ENCODE data around the gene PKIG.

PKIG gene

DNA sequence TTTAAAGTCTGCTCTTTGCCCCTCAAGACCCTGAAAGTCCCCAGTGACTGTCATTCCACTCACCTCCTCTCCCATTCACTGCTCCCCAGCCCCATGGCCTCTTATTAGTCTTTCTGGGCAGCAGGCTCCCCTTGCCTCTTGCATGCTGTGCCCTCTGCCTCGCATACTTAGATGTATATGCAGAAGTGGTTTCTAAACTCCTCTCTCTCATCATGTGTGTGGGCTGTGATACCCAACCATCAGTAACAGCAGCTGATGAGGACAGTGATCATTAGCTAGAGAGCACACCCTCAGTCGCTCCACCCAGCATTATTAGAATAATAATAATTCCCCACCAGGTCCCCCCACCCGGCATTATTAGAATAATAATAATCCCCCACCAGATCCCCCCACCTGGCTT lies 14.5 kb downstream of the PKIG start:
- no peak for DNase-seq (ENCODE audit: low read depth)

DNA sequence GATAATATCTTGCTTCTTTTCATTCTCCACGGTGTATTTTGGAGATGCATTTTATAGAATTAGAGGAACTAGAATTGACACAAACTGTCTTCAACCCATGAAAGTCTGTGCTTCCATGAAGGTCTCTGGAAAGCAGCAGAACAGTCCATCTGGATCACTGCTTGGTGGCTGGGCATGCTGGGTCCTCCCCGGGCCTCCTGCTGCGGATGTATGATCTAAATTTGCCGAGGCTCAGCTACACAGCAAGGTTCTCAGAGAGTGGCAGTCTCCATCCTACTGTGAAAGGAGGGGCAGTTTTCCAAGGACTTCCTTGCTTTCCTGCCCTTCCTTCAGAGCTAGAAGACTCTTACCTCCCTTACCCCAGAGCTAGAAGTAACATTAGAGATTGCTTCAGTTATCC lies 15.1 kb downstream of the PKIG start:
- no peak for DNase-seq (ENCODE audit: low read depth)

DNA sequence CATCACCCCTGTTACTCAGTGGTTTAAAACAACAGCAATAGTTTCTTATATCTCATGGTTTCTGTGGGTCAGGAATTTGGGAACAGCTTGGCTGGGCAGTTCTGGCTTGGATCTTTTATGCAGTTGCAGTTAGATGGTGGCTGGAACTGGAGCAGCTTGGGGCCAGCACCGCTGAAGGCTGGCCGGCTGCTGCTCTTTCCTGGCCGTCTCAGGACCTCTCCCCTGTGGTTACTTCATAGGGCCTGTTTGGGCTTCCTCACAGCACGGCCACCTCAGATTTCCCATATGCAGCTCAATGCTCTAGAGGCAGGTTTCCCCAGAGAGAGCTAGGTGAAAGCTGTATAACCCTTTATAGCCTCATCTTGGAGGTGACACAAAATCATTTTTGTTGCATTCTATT lies 15.6 kb downstream of the PKIG start:
- DNase-seq (ENCODE audit: low read depth) = no peak

DNA sequence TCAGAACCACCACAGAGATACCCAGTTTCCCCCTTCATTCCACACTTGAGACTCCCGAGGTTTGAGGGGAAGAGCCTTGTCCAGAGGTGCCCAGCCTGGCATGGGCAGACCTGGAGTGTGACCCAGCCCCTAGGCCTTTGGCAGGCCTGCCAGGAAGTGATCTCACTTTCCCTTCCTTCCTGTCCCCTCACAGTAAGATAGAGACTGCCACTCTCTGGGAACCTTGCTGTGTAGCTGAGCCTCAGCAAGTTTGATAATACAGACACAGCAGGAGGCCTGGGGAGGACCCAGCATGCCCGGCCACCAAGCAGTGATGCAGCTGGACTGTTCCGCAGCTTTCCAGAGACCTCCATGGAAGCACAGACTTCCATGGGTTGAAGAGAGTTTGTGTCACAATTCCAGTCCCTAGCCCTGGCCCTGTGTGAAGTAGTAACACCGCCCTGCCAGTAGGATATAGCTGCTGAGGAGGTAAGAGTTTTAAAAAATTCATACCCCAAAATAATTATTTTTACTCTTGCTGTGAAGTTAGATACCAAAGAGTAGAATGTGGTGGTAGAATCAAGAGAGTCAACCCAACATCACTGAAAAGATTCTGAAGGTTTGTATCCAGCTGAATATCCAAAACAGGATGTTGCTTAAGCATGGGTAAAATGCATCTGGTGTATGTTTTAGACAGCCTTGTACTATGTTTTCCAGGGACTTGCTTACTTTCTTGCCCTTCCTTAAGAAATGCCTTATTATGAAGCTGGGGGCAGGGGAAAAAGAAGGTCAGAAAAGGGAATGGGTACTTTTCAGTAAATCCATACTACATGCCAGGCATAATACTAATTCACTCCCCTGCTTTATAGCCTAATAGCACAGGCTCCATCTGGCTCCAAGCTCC lies 16.3 kb downstream of the PKIG start:
- DNase-seq (ENCODE audit: low read depth) = peak; percentile 50

DNA sequence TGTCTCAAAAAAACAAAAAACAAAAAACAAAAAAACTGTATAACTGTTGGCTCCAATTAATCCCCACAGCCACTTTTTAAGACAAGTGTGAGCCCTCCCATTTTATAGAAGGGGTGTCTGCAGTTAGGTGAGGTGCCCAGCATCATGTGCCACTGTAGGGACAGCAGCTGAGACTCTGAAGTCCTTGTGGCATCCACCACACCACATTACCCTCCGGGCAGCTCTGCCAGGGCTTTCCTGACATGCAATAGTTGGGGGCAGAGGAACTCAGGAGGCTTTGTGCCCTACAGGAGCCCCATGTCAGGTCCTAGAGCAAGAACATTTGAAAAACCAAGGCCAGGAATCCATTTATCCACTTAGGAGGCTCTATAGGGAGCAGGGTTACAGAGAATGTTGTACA lies 17.3 kb downstream of the PKIG start:
- no peak for DNase-seq (ENCODE audit: low read depth)

DNA sequence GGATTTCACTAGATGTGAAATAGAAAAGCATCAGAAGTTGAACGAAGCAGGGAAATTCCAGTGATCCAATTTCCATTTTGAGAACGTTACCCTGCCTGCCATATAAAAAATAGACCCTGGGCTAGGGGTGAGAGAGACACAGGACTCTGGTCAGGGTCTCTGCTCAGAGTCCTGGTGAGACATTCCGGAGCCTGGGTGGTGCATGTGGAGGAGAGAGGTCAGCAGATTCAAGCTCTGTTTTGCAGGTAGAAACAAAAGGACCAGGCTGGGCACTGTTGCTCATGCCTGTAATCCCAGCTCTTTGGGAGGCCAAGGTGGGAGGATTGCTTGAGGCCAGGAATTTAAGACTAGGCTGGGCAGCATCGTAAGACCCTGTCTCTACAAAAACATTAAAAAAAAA lies 17.9 kb downstream of the PKIG start:
- no peak for DNase-seq (ENCODE audit: low read depth)

DNA sequence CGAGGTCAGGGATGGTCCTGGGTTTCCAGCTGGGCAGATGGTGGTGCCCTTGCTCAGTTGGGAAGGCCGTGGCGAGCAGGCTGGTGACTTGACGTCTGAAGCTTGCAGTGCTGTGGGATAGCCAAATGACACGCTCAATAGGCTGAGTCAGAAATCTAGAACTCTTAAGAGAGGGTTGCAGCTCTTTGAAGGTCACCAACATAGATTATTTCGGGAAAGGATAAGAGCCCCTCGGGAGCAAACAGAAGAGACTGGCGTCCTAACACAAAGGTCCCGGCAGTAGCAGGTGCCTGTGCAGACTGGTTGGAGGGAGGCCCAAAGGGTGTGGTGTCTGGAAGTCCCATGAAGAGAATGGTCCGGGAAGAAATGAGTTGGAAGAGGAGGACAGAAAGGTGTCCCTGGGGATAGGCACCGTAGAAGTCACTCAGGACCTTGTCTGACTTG lies 18.4 kb downstream of the PKIG start:
- no peak for DNase-seq (ENCODE audit: low read depth)

DNA sequence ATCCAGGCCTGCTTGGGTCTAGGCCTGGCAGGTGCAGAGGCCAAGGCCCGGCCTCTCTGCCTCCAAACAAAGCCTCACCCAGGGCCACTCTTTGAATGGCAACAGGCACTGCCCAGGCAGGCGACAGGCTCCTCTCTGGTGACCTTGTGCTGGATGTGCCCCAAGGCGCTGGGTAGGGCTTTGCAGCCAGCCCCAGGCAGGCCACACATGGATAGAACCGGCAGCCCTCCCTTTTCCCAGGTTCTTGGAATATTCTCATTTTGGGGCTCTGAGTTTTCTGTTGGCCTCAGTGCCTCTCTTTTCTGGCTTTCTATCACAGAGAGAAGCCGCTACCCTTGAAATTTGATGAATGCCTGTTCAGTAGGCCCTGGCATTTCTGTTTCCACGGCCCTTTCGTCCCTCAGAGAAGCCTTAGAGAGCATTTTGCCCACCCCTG lies 18.9 kb downstream of the PKIG start:
- no peak for DNase-seq (ENCODE audit: low read depth)

DNA sequence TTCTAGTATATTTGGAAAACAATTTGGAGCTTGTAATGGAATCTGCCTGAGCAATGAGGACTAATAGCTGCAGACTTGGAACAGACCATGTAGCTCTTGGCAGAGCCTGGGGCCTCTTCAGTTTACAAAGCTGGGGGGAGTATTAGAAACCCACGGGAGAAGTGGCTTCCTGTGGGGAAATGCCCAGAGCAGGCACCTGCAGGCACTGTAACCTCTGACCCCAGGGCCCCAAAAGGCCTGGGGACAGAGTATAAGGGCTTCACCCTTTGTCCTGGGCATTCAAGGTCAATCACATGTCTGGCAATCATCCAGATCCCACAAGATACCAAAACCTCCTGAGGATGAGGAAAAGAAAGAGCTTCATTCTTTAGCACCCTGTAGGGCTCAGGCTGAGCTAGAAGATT lies 19.4 kb downstream of the PKIG start:
- no peak for DNase-seq (ENCODE audit: low read depth)

DNA sequence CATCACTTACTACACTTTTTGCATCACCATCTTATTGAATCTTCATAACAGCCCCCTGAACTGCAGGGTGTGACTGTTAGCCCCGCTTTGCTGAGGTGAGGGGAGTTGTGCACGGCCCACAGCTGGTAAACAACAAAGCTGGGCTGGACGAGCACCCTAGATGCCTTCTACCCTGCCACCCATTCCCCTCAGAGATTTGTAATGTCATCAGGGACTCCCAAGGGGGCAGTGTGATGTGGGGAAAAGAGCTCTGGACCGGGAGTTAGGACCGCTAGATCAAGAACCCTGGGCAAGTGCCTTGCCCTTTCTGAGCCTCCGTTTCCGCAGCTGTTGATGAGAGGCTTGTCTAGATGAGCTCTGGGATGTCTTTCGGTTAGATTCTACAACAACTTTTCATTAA lies 20.9 kb downstream of the PKIG start:
- no peak for DNase-seq (ENCODE audit: low read depth)

DNA sequence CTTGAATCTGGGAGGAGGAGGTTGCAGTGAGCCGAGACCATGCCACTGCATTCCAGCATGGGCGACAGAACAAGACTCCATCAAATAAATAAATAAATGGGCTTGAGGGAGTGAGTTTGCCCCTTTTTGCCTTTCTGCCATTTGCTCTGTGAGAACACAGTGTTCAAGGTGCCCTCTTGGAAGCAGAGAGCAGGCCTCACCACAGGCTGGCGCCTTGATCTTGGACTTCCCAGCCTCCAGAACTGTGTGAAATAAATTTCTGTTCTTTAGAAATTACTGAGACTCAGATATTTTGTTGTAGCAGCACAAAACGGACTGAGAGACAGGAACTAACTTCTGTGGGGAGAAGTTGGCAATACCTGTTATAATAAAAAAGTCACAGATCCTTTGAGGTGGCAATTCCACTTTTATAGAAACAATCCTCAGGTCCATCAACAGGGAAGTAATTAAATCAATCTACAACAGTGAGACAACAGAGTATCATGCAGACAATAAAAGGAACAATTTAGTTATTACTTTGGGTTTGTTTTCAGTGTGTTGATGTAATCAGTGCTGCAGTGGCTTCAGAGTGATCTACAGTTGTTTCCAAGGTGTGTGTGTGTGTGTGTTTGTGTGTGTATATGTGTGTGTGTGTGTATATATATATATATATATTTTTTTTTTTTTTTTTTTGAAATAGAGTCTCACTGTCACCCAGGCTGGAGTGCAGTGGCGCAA lies 24.5 kb downstream of the PKIG start:
- no peak for DNase-seq (ENCODE audit: low read depth)

DNA sequence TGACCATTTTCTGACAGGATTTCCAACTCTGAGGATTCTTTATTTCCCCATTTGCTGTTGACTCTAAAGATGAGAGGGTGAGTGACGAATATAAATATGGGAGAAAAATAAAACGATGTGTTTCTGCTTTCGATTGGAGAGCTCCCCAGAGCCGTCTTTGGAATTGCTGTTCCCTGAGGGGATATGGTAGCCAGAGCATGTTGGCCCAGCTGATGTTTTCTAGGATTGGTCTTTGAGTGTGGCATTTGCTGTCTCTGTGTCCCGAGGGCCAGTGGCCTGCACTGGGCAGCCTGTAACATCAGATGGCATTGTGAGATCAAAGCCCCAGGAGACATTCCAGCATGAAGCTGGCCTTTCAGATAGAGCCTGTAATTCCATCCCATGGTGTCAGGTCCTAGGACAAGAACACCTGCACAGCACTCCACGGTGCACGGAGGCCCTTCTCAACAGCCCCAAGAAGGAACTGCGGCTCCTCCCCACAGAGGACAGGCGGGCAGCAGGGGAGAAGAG lies 26.7 kb downstream of the PKIG start:
- DNase-seq (ENCODE audit: low read depth) = peak; percentile 10

DNA sequence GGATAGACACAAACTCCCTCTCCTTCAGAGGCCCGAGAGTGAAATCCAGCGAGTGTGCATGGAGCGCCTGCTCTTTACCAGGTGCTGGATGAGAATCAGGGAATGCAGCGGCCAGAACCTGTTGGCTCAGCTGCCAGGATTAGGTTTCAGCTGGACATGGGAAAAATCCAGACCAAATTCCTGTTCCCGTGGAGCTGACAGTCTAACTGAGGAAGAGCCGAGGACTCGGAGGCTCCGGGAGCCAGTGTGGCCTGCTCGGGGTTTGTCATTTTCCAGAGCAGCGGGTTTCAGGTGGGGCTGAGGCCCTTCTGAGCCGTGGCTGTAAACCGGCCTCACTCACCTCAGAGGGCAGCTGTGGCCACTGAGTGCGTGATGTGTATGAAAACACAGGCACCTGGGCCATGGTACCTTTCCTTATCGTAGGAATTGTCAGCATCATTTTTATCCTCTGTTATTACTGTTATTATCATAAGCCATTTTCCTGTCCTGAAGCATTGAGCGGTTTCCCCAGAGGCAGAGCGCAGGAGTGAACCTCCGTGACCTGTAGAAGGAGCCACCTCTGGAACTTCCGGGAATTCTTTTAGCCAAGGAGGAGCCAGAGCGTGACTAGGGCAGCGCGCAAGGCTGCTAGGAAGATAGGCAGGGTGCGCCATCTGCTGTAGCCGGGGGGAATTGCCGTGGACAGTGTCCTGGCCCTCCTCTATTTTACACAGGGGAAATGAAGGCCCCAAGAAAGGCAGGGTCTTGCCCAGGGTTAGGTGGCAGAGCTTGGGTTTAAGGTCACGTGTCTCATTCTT lies 27.3 kb downstream of the PKIG start:
- peak; percentile 97 for DNase-seq (ENCODE audit: low read depth)

DNA sequence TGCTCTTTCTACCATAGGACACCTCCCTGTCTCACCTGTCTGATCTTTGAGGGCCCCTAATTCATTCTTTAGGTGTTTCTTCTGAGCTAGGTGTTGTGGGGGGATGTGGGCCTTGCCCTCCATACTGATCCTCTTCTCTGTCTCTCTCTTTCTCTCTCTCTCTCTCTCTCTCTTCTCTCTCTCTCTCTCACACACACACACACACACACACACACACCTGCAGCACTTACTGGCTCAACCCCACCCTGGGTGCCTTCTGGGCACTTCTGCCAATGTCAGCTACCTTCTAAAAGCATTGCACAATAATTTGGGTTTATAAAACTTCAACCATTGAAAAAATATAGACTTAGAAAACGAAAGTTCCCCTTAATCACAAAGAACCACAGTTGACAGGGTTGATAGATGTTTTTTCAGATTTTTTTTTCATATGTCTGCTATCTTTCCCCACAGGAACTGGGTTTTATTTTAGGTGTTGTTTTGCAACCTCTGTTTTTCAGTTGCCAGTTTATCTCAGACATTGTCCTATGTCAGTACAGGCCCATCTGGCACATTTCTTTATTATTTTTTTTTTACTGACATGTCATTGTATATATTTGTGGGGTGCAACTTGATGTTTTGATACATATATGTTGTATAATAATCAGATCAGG lies 28.1 kb downstream of the PKIG start:
- no peak for DNase-seq (ENCODE audit: low read depth)

DNA sequence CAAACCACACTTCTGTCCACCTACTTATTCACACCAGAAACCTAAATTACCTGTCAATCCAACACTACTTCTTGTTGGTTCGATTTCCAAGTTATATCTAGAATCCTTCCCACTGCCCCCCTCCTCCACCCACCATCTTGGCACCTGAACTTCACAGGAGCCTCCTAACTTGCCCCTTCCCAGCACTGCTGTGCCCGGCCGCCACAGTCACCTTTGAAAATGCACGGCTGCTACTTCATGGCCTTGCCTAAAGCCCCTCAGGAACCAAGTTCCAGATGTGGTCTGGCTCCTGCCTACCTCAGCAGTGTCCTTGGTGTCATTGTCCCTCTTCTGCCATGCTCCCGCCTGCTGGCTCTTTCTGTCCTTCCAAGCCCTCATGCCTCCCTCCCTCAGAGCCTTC lies 31.2 kb downstream of the PKIG start:
- DNase-seq (ENCODE audit: low read depth) = no peak

DNA sequence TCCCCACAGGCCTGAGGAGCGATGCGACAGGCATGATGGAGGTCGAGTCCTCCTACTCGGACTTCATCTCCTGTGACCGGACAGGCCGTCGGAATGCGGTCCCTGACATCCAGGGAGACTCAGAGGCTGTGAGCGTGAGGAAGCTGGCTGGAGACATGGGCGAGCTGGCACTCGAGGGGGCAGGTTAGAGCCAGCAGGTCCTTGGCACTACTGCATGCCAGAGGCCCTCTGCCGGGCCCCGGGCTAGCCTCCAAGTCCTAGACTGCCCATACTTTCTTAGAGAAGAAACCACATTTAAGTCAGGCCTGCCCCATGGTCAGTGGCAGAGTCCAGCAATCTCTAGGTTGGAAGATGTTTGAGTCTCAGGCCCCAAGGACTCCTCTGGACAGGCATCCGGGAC lies 32.1 kb downstream of the PKIG start:
- no peak for DNase-seq (ENCODE audit: low read depth)

DNA sequence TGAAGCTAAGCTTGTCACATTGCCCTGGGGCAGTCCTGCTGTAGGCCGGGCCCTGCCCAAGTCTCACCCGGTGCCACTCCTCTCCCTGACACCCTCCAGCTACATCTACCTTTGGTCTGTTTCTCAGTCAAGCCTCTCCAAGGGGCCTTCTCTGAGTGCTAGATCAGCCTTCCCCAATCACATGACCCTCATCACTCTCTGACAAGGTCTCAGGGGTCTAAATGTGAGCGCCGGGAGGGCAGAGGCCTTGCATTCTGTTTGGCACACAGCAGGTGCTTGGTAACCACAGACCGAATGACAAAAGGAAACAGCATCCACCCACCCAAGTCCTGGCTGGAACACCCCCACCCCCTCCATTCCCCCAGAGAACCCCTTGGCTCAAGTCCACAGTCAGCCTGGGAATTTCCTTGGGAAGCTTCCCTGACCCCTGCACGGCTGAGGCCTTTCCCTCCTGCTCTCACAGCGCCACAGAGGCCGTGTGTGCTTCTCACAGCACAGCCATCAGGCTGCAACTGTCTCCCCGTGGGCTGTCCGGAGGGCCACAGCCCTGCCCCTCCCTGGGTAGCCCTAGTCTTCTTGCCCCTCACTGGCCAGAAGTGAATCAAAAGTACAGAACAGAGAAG lies 32.9 kb downstream of the PKIG start:
- DNase-seq (ENCODE audit: low read depth) = no peak

DNA sequence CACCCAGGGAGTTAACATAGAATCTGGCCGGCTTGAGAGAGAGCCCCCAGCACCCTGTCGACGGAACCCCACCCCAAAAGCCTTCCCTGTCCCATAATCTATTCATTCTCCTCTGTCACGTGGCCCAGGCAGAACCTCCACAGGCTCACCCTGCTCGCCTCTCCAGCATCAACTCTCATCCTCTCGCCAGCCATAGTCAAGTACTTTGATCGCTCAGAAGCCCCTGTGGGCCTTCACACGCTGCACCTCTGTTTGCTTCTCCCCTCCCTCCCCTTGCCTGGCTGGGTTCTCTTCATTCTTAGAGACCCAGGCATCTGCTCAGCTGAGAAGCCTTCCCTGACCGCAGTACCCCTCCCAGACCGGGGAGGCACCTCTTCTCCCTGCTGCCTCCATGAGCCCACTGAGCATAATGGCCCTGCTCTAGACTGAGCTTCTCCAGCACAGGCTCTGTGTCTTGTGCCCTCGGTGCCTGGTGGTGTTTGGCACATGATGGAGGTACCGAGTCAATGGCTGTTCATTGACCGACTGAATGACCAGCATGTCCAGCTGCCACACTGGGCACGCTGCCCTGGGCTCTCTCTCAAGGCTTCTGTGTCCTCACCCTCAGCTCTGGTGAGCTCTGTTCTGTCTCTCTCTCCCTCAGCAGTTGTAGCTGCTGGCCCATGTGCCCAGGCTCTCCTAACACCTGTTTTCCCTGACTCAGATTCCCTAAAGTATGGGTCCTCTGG lies 33.7 kb downstream of the PKIG start:
- no peak for DNase-seq (ENCODE audit: low read depth)

DNA sequence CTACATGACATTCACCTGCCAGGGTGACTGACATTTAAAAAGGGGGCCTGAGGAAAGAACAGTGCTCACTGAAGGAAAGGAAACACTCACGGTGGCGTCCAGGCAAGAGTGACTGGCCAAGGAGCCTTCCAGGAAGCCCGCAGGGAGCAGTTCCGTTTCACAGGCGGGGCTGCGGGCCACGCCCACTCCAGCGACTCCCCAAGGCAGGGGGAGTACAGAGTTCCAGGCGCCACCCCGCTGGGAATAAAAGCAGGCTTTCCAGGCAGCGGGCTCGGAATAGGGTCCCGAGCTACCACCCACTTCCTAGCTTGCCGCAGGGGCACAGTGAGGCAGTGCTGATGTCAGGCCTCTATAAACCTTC lies 34.2 kb downstream of the PKIG start:
- DNase-seq (ENCODE audit: low read depth) = no peak

DNA sequence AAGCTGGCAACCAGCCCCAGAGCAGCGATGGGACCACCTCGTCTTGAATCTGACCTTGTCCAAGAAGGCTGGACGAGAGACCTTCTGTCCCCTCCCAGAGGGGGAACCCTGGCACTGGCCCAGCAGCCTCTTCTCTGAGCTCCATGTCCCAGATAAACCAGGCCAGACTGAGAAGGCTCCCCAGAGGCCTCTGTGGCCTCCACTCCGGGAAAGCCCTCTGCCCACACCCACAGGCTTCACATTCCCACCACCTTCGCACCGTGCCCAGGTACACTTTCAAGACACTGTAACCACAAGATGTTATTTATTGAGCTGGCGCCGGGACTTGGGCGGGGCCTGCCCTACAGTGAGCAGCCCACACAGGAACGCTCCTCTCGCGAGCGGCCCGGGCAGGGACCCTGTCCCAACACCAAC lies 35.9 kb downstream of the PKIG start:
- DNase-seq (ENCODE audit: low read depth) = no peak

DNA sequence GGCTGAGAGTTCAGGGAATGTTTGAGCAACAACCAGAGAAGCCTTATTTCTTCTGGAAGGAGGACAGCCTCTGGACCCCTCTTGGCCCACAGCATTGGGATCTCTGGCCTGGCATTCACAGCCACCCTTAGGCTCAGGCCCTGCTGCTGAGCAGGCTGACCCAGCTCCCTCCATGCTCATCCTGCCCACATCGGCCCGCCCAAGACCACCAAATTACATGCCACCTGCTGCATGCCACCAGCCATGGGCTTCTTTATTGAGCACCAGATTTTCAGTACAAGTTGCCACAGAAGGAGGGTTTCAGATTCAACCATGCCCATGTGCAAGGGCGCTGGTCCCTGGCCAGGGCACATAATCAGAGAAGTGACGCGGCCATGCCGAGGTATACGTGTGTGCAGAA lies 36.9 kb downstream of the PKIG start:
- no peak for DNase-seq (ENCODE audit: low read depth)

Data from ELR (cell line).